K562 (cell line): ENCODE measurements around the gene HSPA1L. TPM values are rescaled to one million over a fixed set of nuclear protein-coding genes. Genes with fewer than 3 reads are reported as not detected.

Experiments used
- ATF2 ChIP-seq: sonication (generic); formaldehyde crosslinking; IDR thresholded peaks from 2 replicates; pipeline ENCODE4 v1.8.1; 2022; ENCODE audit warnings: missing genetic modification reagents
- CHD2 ChIP-seq: IDR thresholded peaks from 2 replicates; pipeline ENCODE4 v1.6.1; 2011; ENCODE audit warnings: low read depth, low read length
- CREBBP ChIP-seq: IDR thresholded peaks from one replicate; pipeline ENCODE4 v1.6.1; 2012; ENCODE audit warnings: low read depth, mild to moderate bottlenecking, control low read depth, inconsistent platforms, low read length
- E4F1 ChIP-seq: fragments of 250-450 bp; sonication (Bioruptor Pico); IDR thresholded peaks from 2 replicates; pipeline ENCODE4 v1.5.0; 2021; ENCODE audit warnings: mild to moderate bottlenecking, borderline replicate concordance
- HES1 ChIP-seq: fragments of 450-650 bp; IDR thresholded peaks from 2 replicates; pipeline ENCODE4 v1.6.1; 2016; ENCODE audit warnings: low read depth, mild to moderate bottlenecking, moderate library complexity
- HMBOX1 ChIP-seq: sonication (generic); IDR thresholded peaks from 2 replicates; pipeline ENCODE4 v1.6.1; 2016
- HNRNPL ChIP-seq: fragments of 200-400 bp; formaldehyde crosslinking; IDR thresholded peaks from 2 replicates; pipeline ENCODE4 v1.6.1; 2017; ENCODE audit warnings: low read depth, mild to moderate bottlenecking, low read length
- KDM4B ChIP-seq, 2 experiments: fragments of 450-650 bp in 1 of 2; sonication (generic) in 1 of 2; IDR thresholded peaks; 2 replicates each; pipeline ENCODE4 v1.6.1; 2016 to 2017; ENCODE audit warnings: borderline replicate concordance in 2 of 2, antibody characterized with exemption in 1 of 2, low read depth in 1 of 2, mild to moderate bottlenecking in 1 of 2
- POLR2AphosphoS5 ChIP-seq: IDR thresholded peaks from 2 replicates; pipeline ENCODE4 v1.6.1; 2011; ENCODE audit warnings: mild to moderate bottlenecking, low read depth, low read length, moderate library complexity; ENCODE audit not compliant: control insufficient read depth, insufficient read depth
- SP2 ChIP-seq: IDR thresholded peaks from 2 replicates; pipeline ENCODE4 v1.6.1; 2011; ENCODE audit warnings: mild to moderate bottlenecking, low read depth, low read length, moderate library complexity; ENCODE audit not compliant: poor library complexity, severe bottlenecking; ENCODE audit errors: extremely low read depth
- STAG1 ChIP-seq: sonication (generic); formaldehyde crosslinking; IDR thresholded peaks from 2 replicates; pipeline ENCODE4 v1.5.0; 2020; ENCODE audit warnings: missing genetic modification reagents, borderline replicate concordance
- TBL1XR1 ChIP-seq, 2 experiments: IDR thresholded peaks; 2 replicates each; pipeline ENCODE4 v1.6.1; 2012; ENCODE audit warnings: improper control_type of control experiment in 2 of 2, low read length in 2 of 2, mild to moderate bottlenecking in 1 of 2
- THRB ChIP-seq: fragments of 450-650 bp; formaldehyde crosslinking; conservative IDR thresholded peaks from 2 replicates; pipeline ENCODE4 v1.4.0; 2022; ENCODE audit warnings: mild to moderate bottlenecking, missing genetic modification characterization
- ZNF274 ChIP-seq: IDR thresholded peaks from 2 replicates; pipeline ENCODE4 v1.6.1; 2011; ENCODE audit warnings: low read depth, mild to moderate bottlenecking, low read length, moderate library complexity, borderline replicate concordance
- ZNF354B ChIP-seq: fragments of 250-450 bp; sonication (Bioruptor Pico); IDR thresholded peaks from 2 replicates; pipeline ENCODE4 v1.4.0; 2020
- ZNF639 ChIP-seq, 2 experiments: fragments of 200-800 bp in 1 of 2; sonication (Bioruptor generic) in 1 of 2; sonication (generic) in 1 of 2; formaldehyde crosslinking in 1 of 2; IDR thresholded peaks in 1 of 2; conservative IDR thresholded peaks in 1 of 2; 2 replicates each; pipeline versions ENCODE4 v1.5.0 to v1.6.1; 2016 to 2020; ENCODE audit warnings: missing compliant biosample characterization in 1 of 2, missing genetic modification characterization in 1 of 2, missing genetic modification reagents in 1 of 2
- ZSCAN29 ChIP-seq: fragments of 450-650 bp; IDR thresholded peaks from 2 replicates; pipeline ENCODE4 v1.6.1; 2017
- polyA plus RNA-seq, 8 experiments: library from polyadenylated mRNA; depleted of rRNA in 4 of 8; stranded (reverse) in 5 of 8; unstranded in 3 of 8; fragments of >200 nt; fragmentation: Nextera tagmentation in 2 of 8; fragmentation: Illumina TruSeq in 1 of 8; extraction: Ambion mirVana in 2 of 8; extraction: Trizol in 1 of 8; gene quantifications; 2 replicates each; pipeline versions ENCODE4 v1.2.1 to v1.2.3, GENCODE V29; 2011 to 2014; ENCODE audit warnings: inconsistent platforms in 1 of 8, missing spikeins in 1 of 8
- total RNA-seq, 7 experiments: library from RNA; depleted of rRNA in 6 of 7; stranded (reverse); fragments of >200 nt in 6 of 7; fragmentation: Illumina TruSeq in 2 of 7; extraction: Trizol in 2 of 7; gene quantifications; 2 replicates each; pipeline versions ENCODE4 v1.2.1 to v1.2.3, GENCODE V29; 2011 to 2021; ENCODE audit warnings: low replicate concordance in 1 of 7

Gene HSPA1L
- total and polyA plus RNA-seq, 9 of the 15 experiments (the other 6 are each of a cell fraction or from before 2014, with no cell fraction given): 0.14 to 2.1 (median 1.3) TPM

GRCh38 chr6:31776989-31777666 lies 38.0 kb downstream of the HSPA1L start, which contains the start of gene VWA7 (continued):
- TF ChIP-seq THRB (CRISPR knock-in tag): peak; percentile 63; the same call in 1 of the 2 replicates
- TF ChIP-seq TBL1XR1 (IDR thresholded peaks at IDR 0.05; ENCODE audit: low read length in 2 of 2): peak; percentile 23 to 98; a peak in 3 of 4 replicates
- TF ChIP-seq ZNF274: no peak
- peak; percentile 60; the same call in 1 of the 2 replicates for TF ChIP-seq E4F1 (CRISPR knock-in tag)
- TF ChIP-seq SP2: no peak
- peak; percentile 90 for TF ChIP-seq ATF2
- no peak for TF ChIP-seq ZNF354B
- TF ChIP-seq HES1: peak; percentile 93
- TF ChIP-seq STAG1 (CRISPR knock-in tag): no peak
- TF ChIP-seq KDM4B (IDR thresholded peaks at IDR 0.05; ENCODE audit: borderline replicate concordance in 2 of 2, low read depth in 1 of 2): peak in 1 of 2 experiments; percentile 95; a peak in 1 of 4 replicates
- TF ChIP-seq ZSCAN29: peak; percentile 29
- TF ChIP-seq HNRNPL: peak; percentile 69; the same call in 1 of the 2 replicates
- TF ChIP-seq POLR2AphosphoS5: peak; percentile 88
- no peak for TF ChIP-seq CREBBP
- peak; percentile 49 for TF ChIP-seq CHD2
- TF ChIP-seq ZNF639 (CRISPR knock-in tag; conservative IDR thresholded peaks at IDR 0.05 in 1 of 2, IDR thresholded peaks at IDR 0.05 in 1 of 2): peak in 1 of 2 experiments; percentile 88; a peak in 2 of 4 replicates
- peak; percentile 83; the same call in 1 of the 2 replicates for TF ChIP-seq HMBOX1
